ENCODE data around the gene MYCL.

Gene MYCL

DNA sequence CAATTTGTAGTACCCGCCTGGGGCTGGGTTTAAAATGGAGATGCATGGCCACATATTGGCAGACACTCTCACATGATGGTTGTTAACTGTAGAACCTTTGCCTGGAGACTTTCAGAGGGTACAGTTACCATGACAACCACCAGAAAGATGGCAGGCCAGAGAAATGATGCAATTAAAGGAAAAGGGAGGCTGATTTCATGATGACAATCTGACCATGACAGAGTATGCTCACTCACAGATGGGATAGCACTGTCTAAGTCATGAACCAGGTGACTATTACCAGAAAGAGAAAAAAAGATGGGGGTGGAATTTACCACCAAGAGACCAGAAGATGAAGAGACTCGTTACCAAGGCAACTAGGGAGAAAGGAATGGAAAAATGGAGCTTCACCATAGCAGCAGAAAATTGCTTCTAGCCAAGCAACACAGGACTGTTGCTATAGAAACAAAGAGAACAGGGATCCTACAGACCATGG lies 14.9 kb downstream of the MYCL start:
- no peak for TF ChIP-seq TAF1 (IDR thresholded peaks at IDR 0.05; ENCODE audit: borderline replicate concordance, insufficient read depth, low read length)
- no peak for TF ChIP-seq POLR2AphosphoS5 (IDR thresholded peaks at IDR 0.05; ENCODE audit: low read depth, low read length)
- TF ChIP-seq SIN3A (IDR thresholded peaks at IDR 0.05; ENCODE audit: borderline replicate concordance, insufficient read depth, low read length): no peak
- no peak for TF ChIP-seq FOXP2 (optimal IDR thresholded peaks at IDR 0.05; ENCODE audit: borderline replicate concordance, extremely low read depth, extremely low read length, insufficient read depth)
- no peak for TF ChIP-seq REST (IDR thresholded peaks at IDR 0.05; ENCODE audit: insufficient read depth in 1 of 2, low read depth in 2 of 2, low read length in 2 of 2)

GRCh38 chr1:39885516-39885915 lies 16.2 kb downstream of the MYCL start:
- TF ChIP-seq SIN3A (IDR thresholded peaks at IDR 0.05; ENCODE audit: borderline replicate concordance, insufficient read depth, low read length) (no peak), POLR2AphosphoS5 (IDR thresholded peaks at IDR 0.05; ENCODE audit: low read depth, low read length) (no peak), FOXP2 (optimal IDR thresholded peaks at IDR 0.05; ENCODE audit: borderline replicate concordance, extremely low read depth, extremely low read length, insufficient read depth) (no peak), REST (IDR thresholded peaks at IDR 0.05; ENCODE audit: insufficient read depth in 1 of 2, low read depth in 2 of 2, low read length in 2 of 2) (no peak), TAF1 (IDR thresholded peaks at IDR 0.05; ENCODE audit: borderline replicate concordance, insufficient read depth, low read length) (no peak)

DNA sequence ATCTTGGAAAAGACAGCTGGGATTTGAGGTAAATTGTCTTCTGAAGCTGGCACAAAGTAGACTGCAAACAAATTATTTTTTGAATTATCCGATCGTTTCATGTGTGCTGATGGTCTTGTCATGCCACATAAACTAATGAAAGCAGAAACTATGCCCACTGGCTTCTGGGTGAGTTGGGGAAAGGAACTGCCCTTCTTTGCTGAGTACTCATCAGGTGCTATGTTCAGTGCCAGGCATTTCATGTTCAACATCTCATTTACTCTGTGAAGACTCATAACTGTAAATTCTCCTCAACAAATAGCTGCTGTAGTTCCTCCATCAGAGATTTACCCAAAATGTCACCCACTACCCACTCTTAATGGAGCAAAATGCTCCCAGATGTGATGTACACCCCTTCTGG lies 19.6 kb downstream of the MYCL start:
- TF ChIP-seq SIN3A (IDR thresholded peaks at IDR 0.05; ENCODE audit: borderline replicate concordance, insufficient read depth, low read length) (no peak), FOXP2 (optimal IDR thresholded peaks at IDR 0.05; ENCODE audit: borderline replicate concordance, extremely low read depth, extremely low read length, insufficient read depth) (no peak), POLR2AphosphoS5 (IDR thresholded peaks at IDR 0.05; ENCODE audit: low read depth, low read length) (no peak), REST (IDR thresholded peaks at IDR 0.05; ENCODE audit: insufficient read depth in 1 of 2, low read depth in 2 of 2, low read length in 2 of 2) (no peak), TAF1 (IDR thresholded peaks at IDR 0.05; ENCODE audit: borderline replicate concordance, insufficient read depth, low read length) (no peak)

GRCh38 chr1:39877980-39878956 lies 23.4 kb downstream of the MYCL start:
- TF ChIP-seq TAF1 (IDR thresholded peaks at IDR 0.05; ENCODE audit: borderline replicate concordance, insufficient read depth, low read length): no peak
- TF ChIP-seq REST (IDR thresholded peaks at IDR 0.05; ENCODE audit: insufficient read depth in 1 of 2, low read depth in 2 of 2, low read length in 2 of 2): no peak
- no peak for TF ChIP-seq FOXP2 (optimal IDR thresholded peaks at IDR 0.05; ENCODE audit: borderline replicate concordance, extremely low read depth, extremely low read length, insufficient read depth)
- no peak for TF ChIP-seq POLR2AphosphoS5 (IDR thresholded peaks at IDR 0.05; ENCODE audit: low read depth, low read length)
- no peak for TF ChIP-seq SIN3A (IDR thresholded peaks at IDR 0.05; ENCODE audit: borderline replicate concordance, insufficient read depth, low read length)
